GM21825 (cell line): ENCODE results near the gene DACH1.
A peak's percentile ranks its signal among the peaks of the same experiment; 100 is the strongest.
"Not testable (repeated sequence)": the region's sequence is repeated elsewhere in the genome, so short reads cannot be mapped to it uniquely, and the experiment has no call there.

Experiments used
- ATAC-seq: cut with Tn5 transposase; IDR thresholded peaks from one replicate; pipeline ENCODE4 v1.9.1; 2021; ENCODE audit warnings: mild to moderate bottlenecking, moderate library complexity; ENCODE audit not compliant: unreplicated experiment

Gene DACH1

DNA sequence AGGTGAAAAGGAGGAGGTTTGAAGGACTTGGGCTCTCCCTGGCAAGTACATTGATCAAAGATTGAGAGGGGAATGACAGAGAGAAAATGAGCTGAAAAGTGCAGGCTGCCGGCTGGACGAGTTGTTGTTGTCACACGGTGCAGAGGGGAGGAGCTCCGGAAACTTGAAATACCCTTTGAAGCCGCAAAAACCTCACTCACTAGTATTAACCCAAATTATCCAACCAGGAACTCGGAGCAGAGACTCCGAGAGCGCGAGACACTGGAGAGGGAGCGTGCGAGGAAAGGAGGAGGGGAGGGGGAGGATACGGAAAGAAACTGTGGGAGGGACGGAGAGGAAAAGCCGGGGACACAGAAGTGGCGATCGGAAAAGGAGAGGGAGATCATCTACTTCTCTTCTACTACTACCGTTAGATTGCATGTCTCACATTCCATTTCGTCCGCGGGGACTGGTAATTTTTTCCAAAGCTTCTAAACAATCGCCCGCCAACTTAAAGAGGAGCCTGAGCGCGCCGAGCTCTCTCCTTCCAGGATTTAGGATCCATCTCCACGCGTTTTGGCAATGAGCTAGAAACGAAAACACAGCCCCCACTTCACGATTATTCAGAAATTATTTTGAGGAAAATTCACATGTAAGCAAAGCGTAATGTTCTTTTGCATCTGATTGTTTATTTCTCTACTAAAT lies at the start of gene DACH1:
Gene DACH1, minus strand, starts transcription at position 74 of the 684 bp plus-strand sequence.
- peak; percentile 50 for ATAC-seq

GRCh38 chr13:71913717-71914116 lies 46.7 kb upstream of the DACH1 start:
- ATAC-seq, result no peak

DNA sequence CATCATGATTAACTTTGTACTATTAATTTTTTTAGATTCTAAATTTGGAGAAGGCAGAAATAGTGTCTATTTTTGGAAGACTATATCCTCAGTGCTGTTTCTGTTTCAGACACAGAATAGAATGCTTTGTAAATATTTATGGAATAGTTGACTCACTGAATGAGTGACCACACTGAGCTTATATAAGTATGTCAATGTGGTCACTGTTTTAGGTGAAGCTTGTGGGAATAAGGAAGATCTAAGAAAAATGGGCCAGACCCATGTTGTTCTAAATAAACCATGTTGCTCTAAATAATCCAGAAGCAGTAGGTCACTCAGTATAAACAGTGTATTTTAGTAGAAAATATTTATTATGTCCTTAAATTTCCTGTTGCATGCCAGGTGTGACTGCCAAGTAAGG lies 45.5 kb upstream of the DACH1 start:
- no peak for ATAC-seq

DNA sequence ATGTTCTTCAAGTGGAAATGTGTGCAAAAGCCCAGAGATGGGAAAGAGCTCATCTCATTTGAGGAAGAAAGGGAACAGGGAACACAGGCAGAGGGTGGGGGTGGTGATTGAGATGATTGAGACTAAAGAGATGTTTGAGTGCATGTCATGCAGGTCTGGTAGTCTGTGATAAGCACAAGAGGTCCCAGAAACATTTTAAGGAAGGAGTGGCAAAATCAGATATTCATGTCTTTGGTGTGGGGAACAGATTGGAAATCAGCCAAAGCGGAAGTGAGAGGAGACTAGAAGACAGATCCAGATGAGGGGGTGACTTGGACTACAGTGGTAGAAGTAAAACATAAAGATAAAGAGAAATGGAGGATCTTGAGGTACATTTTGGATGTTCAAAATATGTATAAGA lies 39.4 kb upstream of the DACH1 start:
- no peak for ATAC-seq

- no peak for ATAC-seq
Observed at GRCh38 chr13:71902676-71903075, 35.7 kb upstream of the DACH1 start.

GRCh38 chr13:71893506-71893905 lies 26.5 kb upstream of the DACH1 start:
- ATAC-seq, result not testable (repeated sequence)

GRCh38 chr13:71886880-71887279 lies 19.9 kb upstream of the DACH1 start:
- ATAC-seq, result no peak

GRCh38 chr13:71882120-71882519 lies 15.1 kb upstream of the DACH1 start:
- ATAC-seq, result no peak

GRCh38 chr13:71880753-71881541 lies 13.9 kb upstream of the DACH1 start:
- no peak for ATAC-seq

- no peak for ATAC-seq
Observed at GRCh38 chr13:71879808-71880344, 12.9 kb upstream of the DACH1 start.

DNA sequence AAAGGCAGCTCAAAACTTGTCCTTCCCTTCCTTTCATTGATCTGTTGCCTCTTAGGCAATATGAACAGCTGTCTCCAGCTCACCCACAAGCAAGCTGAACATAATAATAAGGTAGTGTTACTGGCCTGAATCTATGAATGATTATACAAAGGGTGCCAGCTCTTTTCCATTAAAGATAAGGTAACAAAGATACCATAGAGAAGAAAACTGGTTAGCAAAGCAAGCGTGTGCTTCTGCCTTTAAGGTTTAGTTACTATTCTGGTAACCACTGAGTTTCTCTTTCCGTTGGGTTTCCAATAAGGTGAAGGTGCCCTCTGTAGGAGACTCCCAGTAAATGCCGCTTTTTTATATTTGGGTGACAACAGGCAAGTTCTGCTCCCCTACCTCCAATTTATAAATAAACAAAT lies 12.1 kb upstream of the DACH1 start:
- ATAC-seq, result peak; percentile 94

GRCh38 chr13:71877256-71877653 lies 10.3 kb upstream of the DACH1 start:
- ATAC-seq, result no peak

DNA sequence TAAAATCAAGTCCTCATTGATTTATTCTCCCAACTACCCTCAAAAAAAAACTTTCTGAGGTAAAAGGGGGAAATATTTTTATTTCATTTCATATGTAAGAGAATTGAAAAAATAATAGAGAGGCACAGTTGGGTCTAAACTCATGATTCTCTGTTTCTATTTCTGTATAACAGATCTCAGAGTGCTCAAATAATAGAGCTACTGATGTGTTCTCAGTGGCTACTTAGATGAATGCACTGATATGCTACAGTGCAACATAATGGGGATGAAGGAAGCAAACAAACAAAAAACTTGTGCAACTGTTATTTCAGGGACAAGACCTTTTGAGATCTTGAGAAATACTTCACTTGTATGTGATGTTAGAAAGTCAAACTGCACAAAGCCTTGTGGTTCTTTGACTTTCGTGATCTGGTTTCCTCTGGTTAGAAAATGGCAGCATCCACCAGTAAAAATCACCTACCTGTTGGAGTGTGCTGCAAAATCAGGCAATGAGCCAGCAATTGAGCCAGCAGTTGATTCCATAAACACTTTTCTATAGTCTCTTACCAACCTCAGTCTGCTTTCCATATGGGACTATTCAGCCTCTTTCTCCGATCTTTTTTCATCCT lies 9.7 kb upstream of the DACH1 start:
- ATAC-seq, result no peak

- no peak for ATAC-seq
Observed at GRCh38 chr13:71875823-71876222, 8.8 kb upstream of the DACH1 start.

GRCh38 chr13:71874458-71874857 lies 7.5 kb upstream of the DACH1 start:
- no peak for ATAC-seq

DNA sequence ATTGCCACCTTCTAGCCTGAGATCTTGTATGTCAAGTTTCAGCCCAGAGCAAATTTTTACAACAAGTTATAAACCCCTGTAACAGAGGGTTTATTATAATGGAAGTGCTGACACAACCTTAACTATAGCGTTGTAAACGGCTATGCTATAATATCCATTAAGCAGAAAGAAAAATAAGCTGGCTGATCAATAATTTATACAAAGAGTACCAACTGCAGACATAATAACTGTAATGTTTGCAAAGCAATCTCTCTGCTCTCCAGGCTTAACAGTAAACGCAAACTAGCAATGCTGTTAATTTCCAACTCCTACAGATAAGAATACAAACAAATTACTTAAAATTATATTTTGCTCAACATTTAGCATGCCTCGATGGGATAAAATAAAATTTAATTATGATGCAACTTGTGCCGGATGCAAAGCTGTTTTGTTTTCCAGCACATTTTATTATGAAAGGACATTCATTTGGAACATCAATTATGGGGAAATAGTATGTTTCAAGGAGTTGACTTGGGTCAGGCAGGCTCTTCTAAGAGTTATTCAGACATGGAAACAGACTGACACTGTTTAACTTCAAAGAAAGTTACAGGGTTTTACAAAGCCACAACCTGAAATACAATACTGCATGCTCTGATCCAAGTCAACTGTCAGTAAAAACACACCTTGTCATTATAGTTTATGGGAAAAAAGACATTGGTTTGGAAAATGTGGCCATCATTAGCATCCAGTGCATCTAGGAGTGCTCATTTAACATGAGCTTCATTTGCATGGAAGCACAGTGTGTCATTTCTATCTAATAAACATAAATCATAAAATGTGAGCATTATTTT lies 6.6 kb upstream of the DACH1 start:
- no peak for ATAC-seq

DNA sequence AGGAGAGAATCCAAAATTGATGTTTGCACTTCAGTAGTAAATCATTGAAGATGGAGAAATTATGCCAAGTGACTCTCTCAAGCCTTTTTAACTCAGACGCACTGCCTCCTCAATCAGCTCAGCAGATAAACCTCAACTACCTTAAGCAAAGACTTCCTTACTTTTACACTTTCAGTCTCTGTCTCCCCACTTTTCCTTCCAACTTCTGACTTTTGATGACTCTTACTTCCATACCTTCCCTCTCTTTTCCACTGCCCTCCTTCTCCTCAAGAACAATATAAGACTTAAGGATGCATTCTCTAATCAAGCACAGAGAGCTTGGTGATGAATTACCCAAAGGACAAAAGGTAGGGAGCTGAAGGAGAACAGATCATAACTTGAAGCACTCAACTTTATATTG lies 4.8 kb upstream of the DACH1 start:
- ATAC-seq, result no peak

- no peak for ATAC-seq
Observed at GRCh38 chr13:71871176-71871754, 4.3 kb upstream of the DACH1 start.

DNA sequence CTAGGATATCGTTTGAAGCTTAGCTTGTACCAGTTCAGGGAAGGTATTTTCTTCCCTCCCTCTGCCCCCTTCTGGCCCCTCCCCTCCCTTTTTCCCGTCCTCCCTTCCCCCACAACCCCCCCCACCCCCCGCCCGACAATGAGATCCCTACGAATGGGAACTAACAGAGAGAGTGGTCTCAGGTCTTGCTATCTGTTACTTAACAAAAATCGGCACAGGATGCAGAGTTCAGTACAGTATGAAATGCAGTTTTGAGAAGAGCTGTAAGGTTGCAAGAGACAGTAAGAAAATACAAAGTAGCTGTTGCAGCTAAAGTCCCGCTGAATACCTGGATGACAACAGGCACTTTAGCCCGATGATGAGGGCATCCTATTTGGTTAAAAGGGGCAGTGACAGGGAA lies 3.1 kb upstream of the DACH1 start:
- ATAC-seq, result no peak

GRCh38 chr13:71869274-71869673 lies 2.3 kb upstream of the DACH1 start:
- no peak for ATAC-seq
